ENCODE measurements around the gene CST11. TPM values are rescaled to one million over a fixed set of nuclear protein-coding genes. Genes with fewer than 3 reads are reported as not detected.
"Not testable (repeated sequence)": the region's sequence is repeated elsewhere in the genome, so short reads cannot be mapped to it uniquely, and the experiment has no call there.

Gene CST11
- total RNA-seq, 1 donor from 2014 or later = not detected

- H3K4me1 Mint-ChIP-seq (ENCODE audit: unreplicated experiment) = peaks cover 3% of the 10 kb centered on the region
- no peak for TF ChIP-seq CTCF (conservative IDR thresholded peaks at IDR 0.05)
- H3K27me3 Mint-ChIP-seq = no peaks in the 10 kb centered on the region
Observed at GRCh38 chr20:23477223-23477622, 24.5 kb upstream of the CST11 start.

GRCh38 chr20:23476015-23476754 lies 23.5 kb upstream of the CST11 start:
- no peak for DNase-seq (ENCODE audit: extremely low spot score, unreplicated experiment)
- H3K4me1 Mint-ChIP-seq (ENCODE audit: unreplicated experiment) = no peaks in the 10 kb centered on the region
- H3K4me3 Mint-ChIP-seq = no peak overlapping the region
- H3K9me3 Mint-ChIP-seq = no peaks in the 10 kb centered on the region
- no peak for TF ChIP-seq CTCF (conservative IDR thresholded peaks at IDR 0.05)
- no peaks in the 10 kb centered on the region for H3K36me3 Mint-ChIP-seq
- H3K27me3 Mint-ChIP-seq = no peaks in the 10 kb centered on the region
- no peak overlapping the region for H3K27ac Mint-ChIP-seq

More at GRCh38 chr20:23477223-23477622, 24.5 kb upstream of the CST11 start:
- Mint-ChIP-seq H3K27ac (no peak overlapping the region), H3K4me3 (no peak overlapping the region), H3K9me3 (no peaks in the 10 kb centered on the region), H3K36me3 (no peaks in the 10 kb centered on the region)
- no peak for DNase-seq (ENCODE audit: extremely low spot score, unreplicated experiment)

GRCh38 chr20:23475395-23475794 lies 22.7 kb upstream of the CST11 start:
- no peaks in the 10 kb centered on the region for H3K4me1 Mint-ChIP-seq (ENCODE audit: unreplicated experiment)
- H3K27ac Mint-ChIP-seq = no peak overlapping the region
- H3K9me3 Mint-ChIP-seq = no peaks in the 10 kb centered on the region
- H3K36me3 Mint-ChIP-seq = no peaks in the 10 kb centered on the region
- no peak overlapping the region for H3K4me3 Mint-ChIP-seq
- TF ChIP-seq CTCF (conservative IDR thresholded peaks at IDR 0.05) = no peak
- no peaks in the 10 kb centered on the region for H3K27me3 Mint-ChIP-seq
- no peak for DNase-seq (ENCODE audit: extremely low spot score, unreplicated experiment)

- not testable (repeated sequence) for H3K4me1 Mint-ChIP-seq (ENCODE audit: unreplicated experiment); H3K27ac Mint-ChIP-seq; H3K36me3 Mint-ChIP-seq; DNase-seq (ENCODE audit: extremely low spot score, unreplicated experiment); H3K4me3 Mint-ChIP-seq; H3K27me3 Mint-ChIP-seq; H3K9me3 Mint-ChIP-seq
Observed at GRCh38 chr20:23473293-23473692, 20.6 kb upstream of the CST11 start.

- H3K4me1 Mint-ChIP-seq (ENCODE audit: unreplicated experiment); H3K4me3 Mint-ChIP-seq; H3K27me3 Mint-ChIP-seq; DNase-seq (ENCODE audit: extremely low spot score, unreplicated experiment); H3K27ac Mint-ChIP-seq; H3K36me3 Mint-ChIP-seq; H3K9me3 Mint-ChIP-seq: not testable (repeated sequence)
Observed at GRCh38 chr20:23472306-23472705, 19.6 kb upstream of the CST11 start.

- not testable (repeated sequence) for H3K36me3 Mint-ChIP-seq; H3K27me3 Mint-ChIP-seq; H3K4me3 Mint-ChIP-seq; H3K4me1 Mint-ChIP-seq (ENCODE audit: unreplicated experiment); DNase-seq (ENCODE audit: extremely low spot score, unreplicated experiment); H3K27ac Mint-ChIP-seq; H3K9me3 Mint-ChIP-seq
Observed at GRCh38 chr20:23466961-23467360, 14.3 kb upstream of the CST11 start.

GRCh38 chr20:23461180-23461579 lies 8.5 kb upstream of the CST11 start:
- H3K27ac Mint-ChIP-seq = no peak overlapping the region
- no peaks in the 10 kb centered on the region for H3K9me3 Mint-ChIP-seq
- no peaks in the 10 kb centered on the region for H3K36me3 Mint-ChIP-seq
- no peaks in the 10 kb centered on the region for H3K4me1 Mint-ChIP-seq (ENCODE audit: unreplicated experiment)
- DNase-seq (ENCODE audit: extremely low spot score, unreplicated experiment) = no peak
- H3K27me3 Mint-ChIP-seq = no peaks in the 10 kb centered on the region
- no peak overlapping the region for H3K4me3 Mint-ChIP-seq
- no peak for TF ChIP-seq CTCF (conservative IDR thresholded peaks at IDR 0.05)

Data from type B pancreatic cell (in vitro differentiated cells).